ENCODE results near the gene SH3GL3.

SH3GL3 gene

GRCh38 chr15:83487519-83487918 is 40.4 kb downstream of the SH3GL3 start:
- no peak overlapping the region for H3K4me3 ChIP-seq (ENCODE audit: low read depth, low read length)
- H3K23ac ChIP-seq (ENCODE audit: low read length) = no peak overlapping the region
- H2BK120ac ChIP-seq (ENCODE audit: insufficient read depth, low read length, poor library complexity) = no peak overlapping the region
- H4K12ac ChIP-seq (ENCODE audit: low read depth, low read length) = no peak overlapping the region
- no peaks in the 10 kb centered on the region for H3K79me1 ChIP-seq (ENCODE audit: low read length)
- no peaks in the 10 kb centered on the region for H3K4me1 ChIP-seq (ENCODE audit: control insufficient read depth in 1 of 2, insufficient read depth in 2 of 2, low read length in 2 of 2)
- no peaks in the 10 kb centered on the region for H3K36me3 ChIP-seq (ENCODE audit: control insufficient read depth in 1 of 2, insufficient read depth in 2 of 2, low read length in 2 of 2)
- H3K4ac ChIP-seq (ENCODE audit: low read depth, low read length) = no peak overlapping the region
- no peaks in the 10 kb centered on the region for H3K27me3 ChIP-seq (ENCODE audit: insufficient read depth, low read length)
- H3K79me2 ChIP-seq (ENCODE audit: control insufficient read depth, insufficient read depth, low read length, poor library complexity) = no peaks in the 10 kb centered on the region
- H4K8ac ChIP-seq (ENCODE audit: low read depth, low read length) = no peak overlapping the region
- WGBS (ENCODE audit: extremely low coverage, insufficient coverage, insufficient read length) = no CpG with 5 or more reads among the region's 3 CpGs
- H2BK5ac ChIP-seq (ENCODE audit: low read depth, low read length, poor library complexity) = no peak overlapping the region
- no peak overlapping the region for H3K4me2 ChIP-seq (ENCODE audit: low read length)
- DNase-seq = no peak
- no peaks in the 10 kb centered on the region for H3K9me3 ChIP-seq (ENCODE audit: insufficient read depth, low read depth, low read length)
- no peak overlapping the region for H4K91ac ChIP-seq (ENCODE audit: low read depth, low read length)
- H3K18ac ChIP-seq (ENCODE audit: low read length) = no peak overlapping the region
- H3K14ac ChIP-seq (ENCODE audit: low read length) = no peak overlapping the region
- H2BK12ac ChIP-seq (ENCODE audit: low read length) = no peak overlapping the region
- H3K27ac ChIP-seq (ENCODE audit: low read depth, low read length) = no peak overlapping the region
- H3K9ac ChIP-seq (ENCODE audit: low read length) = no peak overlapping the region
- H2AFZ ChIP-seq (ENCODE audit: insufficient read depth, low read length, poor library complexity) = no peak overlapping the region
- no peak overlapping the region for H2AK5ac ChIP-seq (ENCODE audit: low read length)

GRCh38 chr15:83489690-83490089 is 42.5 kb downstream of the SH3GL3 start:
- Histone ChIP-seq H3K4me1 (ENCODE audit: control insufficient read depth in 1 of 2, insufficient read depth in 2 of 2, low read length in 2 of 2) (no peaks in the 10 kb centered on the region), H3K4me2 (ENCODE audit: low read length) (no peak overlapping the region), H3K18ac (ENCODE audit: low read length) (no peak overlapping the region), H3K27ac (ENCODE audit: low read depth, low read length) (no peak overlapping the region), H3K4me3 (ENCODE audit: low read depth, low read length) (no peak overlapping the region), H2AFZ (ENCODE audit: insufficient read depth, low read length, poor library complexity) (no peak overlapping the region), H3K36me3 (ENCODE audit: control insufficient read depth in 1 of 2, insufficient read depth in 2 of 2, low read length in 2 of 2) (no peaks in the 10 kb centered on the region), H3K23ac (ENCODE audit: low read length) (no peak overlapping the region), H2AK5ac (ENCODE audit: low read length) (no peak overlapping the region), H3K79me2 (ENCODE audit: control insufficient read depth, insufficient read depth, low read length, poor library complexity) (no peaks in the 10 kb centered on the region), H3K27me3 (ENCODE audit: insufficient read depth, low read length) (no peaks in the 10 kb centered on the region), H2BK120ac (ENCODE audit: insufficient read depth, low read length, poor library complexity) (no peak overlapping the region), H3K4ac (ENCODE audit: low read depth, low read length) (no peak overlapping the region), H4K91ac (ENCODE audit: low read depth, low read length) (no peak overlapping the region), H3K14ac (ENCODE audit: low read length) (no peak overlapping the region), H3K9ac (ENCODE audit: low read length) (no peak overlapping the region), H2BK12ac (ENCODE audit: low read length) (no peak overlapping the region), H4K8ac (ENCODE audit: low read depth, low read length) (no peak overlapping the region), H4K12ac (ENCODE audit: low read depth, low read length) (no peak overlapping the region), H2BK5ac (ENCODE audit: low read depth, low read length, poor library complexity) (no peak overlapping the region), H3K79me1 (ENCODE audit: low read length) (no peaks in the 10 kb centered on the region), H3K9me3 (ENCODE audit: insufficient read depth, low read depth, low read length) (peaks cover 1% of the 10 kb centered on the region)
- WGBS (ENCODE audit: extremely low coverage, insufficient coverage, insufficient read length) = no CpG with 5 or more reads among the region's 2 CpGs
- no peak for DNase-seq

GRCh38 chr15:83491486-83491885 is 44.3 kb downstream of the SH3GL3 start:
- Histone ChIP-seq H3K9ac (ENCODE audit: low read length) (no peak overlapping the region), H3K4ac (ENCODE audit: low read depth, low read length) (no peak overlapping the region), H2BK120ac (ENCODE audit: insufficient read depth, low read length, poor library complexity) (no peak overlapping the region), H3K4me1 (ENCODE audit: control insufficient read depth in 1 of 2, insufficient read depth in 2 of 2, low read length in 2 of 2) (no peaks in the 10 kb centered on the region), H3K27me3 (ENCODE audit: insufficient read depth, low read length) (no peaks in the 10 kb centered on the region), H4K8ac (ENCODE audit: low read depth, low read length) (no peak overlapping the region), H2BK5ac (ENCODE audit: low read depth, low read length, poor library complexity) (no peak overlapping the region), H3K23ac (ENCODE audit: low read length) (no peak overlapping the region), H3K4me2 (ENCODE audit: low read length) (no peak overlapping the region), H3K36me3 (ENCODE audit: control insufficient read depth in 1 of 2, insufficient read depth in 2 of 2, low read length in 2 of 2) (no peaks in the 10 kb centered on the region), H3K14ac (ENCODE audit: low read length) (no peak overlapping the region), H4K12ac (ENCODE audit: low read depth, low read length) (no peak overlapping the region), H3K79me2 (ENCODE audit: control insufficient read depth, insufficient read depth, low read length, poor library complexity) (no peaks in the 10 kb centered on the region), H2AFZ (ENCODE audit: insufficient read depth, low read length, poor library complexity) (no peak overlapping the region), H2AK5ac (ENCODE audit: low read length) (no peak overlapping the region), H3K4me3 (ENCODE audit: low read depth, low read length) (no peak overlapping the region), H3K27ac (ENCODE audit: low read depth, low read length) (no peak overlapping the region), H4K91ac (ENCODE audit: low read depth, low read length) (no peak overlapping the region), H2BK12ac (ENCODE audit: low read length) (no peak overlapping the region), H3K9me3 (ENCODE audit: insufficient read depth, low read depth, low read length) (peaks cover 1% of the 10 kb centered on the region), H3K79me1 (ENCODE audit: low read length) (no peaks in the 10 kb centered on the region), H3K18ac (ENCODE audit: low read length) (no peak overlapping the region)
- no peak for DNase-seq
- WGBS (ENCODE audit: extremely low coverage, insufficient coverage, insufficient read length) = no CpG with 5 or more reads among the region's 5 CpGs

GRCh38 chr15:83496766-83497165 is 49.6 kb downstream of the SH3GL3 start:
- H3K27me3 ChIP-seq (ENCODE audit: insufficient read depth, low read length) = no peaks in the 10 kb centered on the region
- H2AK5ac ChIP-seq (ENCODE audit: low read length) = no peak overlapping the region
- H3K4me2 ChIP-seq (ENCODE audit: low read length) = no peak overlapping the region
- no peaks in the 10 kb centered on the region for H3K79me2 ChIP-seq (ENCODE audit: control insufficient read depth, insufficient read depth, low read length, poor library complexity)
- H3K27ac ChIP-seq (ENCODE audit: low read depth, low read length) = no peak overlapping the region
- H2BK12ac ChIP-seq (ENCODE audit: low read length) = peak overlapping the region; percentile 28
- H3K79me1 ChIP-seq (ENCODE audit: low read length) = peaks cover 3% of the 10 kb centered on the region
- H3K36me3 ChIP-seq (ENCODE audit: control insufficient read depth in 1 of 2, insufficient read depth in 2 of 2, low read length in 2 of 2) = no peaks in the 10 kb centered on the region
- no peak for DNase-seq
- H3K18ac ChIP-seq (ENCODE audit: low read length) = no peak overlapping the region
- H2BK120ac ChIP-seq (ENCODE audit: insufficient read depth, low read length, poor library complexity) = no peak overlapping the region
- H3K9me3 ChIP-seq (ENCODE audit: insufficient read depth, low read depth, low read length) = peaks cover 1% of the 10 kb centered on the region
- no peak overlapping the region for H3K23ac ChIP-seq (ENCODE audit: low read length)
- peak overlapping the region; percentile 32 for H2BK5ac ChIP-seq (ENCODE audit: low read depth, low read length, poor library complexity)
- no peak overlapping the region for H2AFZ ChIP-seq (ENCODE audit: insufficient read depth, low read length, poor library complexity)
- WGBS (ENCODE audit: extremely low coverage, insufficient coverage, insufficient read length) = no CpG with 5 or more reads among the region's 1 CpG
- no peak overlapping the region for H4K8ac ChIP-seq (ENCODE audit: low read depth, low read length)
- H3K4me1 ChIP-seq (ENCODE audit: control insufficient read depth in 1 of 2, insufficient read depth in 2 of 2, low read length in 2 of 2) = peaks cover 5 to 11% of the 10 kb centered on the region in 2 experiments
- H3K4ac ChIP-seq (ENCODE audit: low read depth, low read length) = no peak overlapping the region
- no peak overlapping the region for H3K14ac ChIP-seq (ENCODE audit: low read length)
- H4K91ac ChIP-seq (ENCODE audit: low read depth, low read length) = no peak overlapping the region
- no peak overlapping the region for H3K4me3 ChIP-seq (ENCODE audit: low read depth, low read length)
- H4K12ac ChIP-seq (ENCODE audit: low read depth, low read length) = no peak overlapping the region
- H3K9ac ChIP-seq (ENCODE audit: low read length) = no peak overlapping the region

All from trophoblast cell (in vitro differentiated cells and primary cell).